Regular cardiac myocyte (primary cell): Measurements from ENCODE around the gene HSPB9. TPM values are rescaled to one million over a fixed set of nuclear protein-coding genes. Genes with fewer than 3 reads are reported as not detected.

Experiments used
- total RNA-seq: library from RNA; depleted of rRNA; stranded (reverse); fragments of >200 nt; gene quantifications from 2 replicates; pipeline ENCODE4 v1.2.3, GENCODE V29; 2014

Gene HSPB9
- total RNA-seq = not detected in 2 replicates

GRCh38 chr17:42122371-42123303 lies at the start of gene HSPB9:
HSPB9 (plus strand) TSS chr17:42122804; CDS start chr17:42122851, 47 bp downstream.

GRCh38 chr17:42097691-42098631 lies 24.6 kb upstream of the HSPB9 start, which contains the start of gene ZNF385C:
ZNF385C (minus strand) TSS chr17:42098473; CDS start chr17:42063056, 35,417 bp downstream.

GRCh38 chr17:42112552-42113176 lies 9.9 kb upstream of the HSPB9 start, which contains the start of gene DHX58:
DHX58 (minus strand) TSS chr17:42112714; CDS start chr17:42111892, 822 bp downstream.

GRCh38 chr17:42120770-42121769 lies 1.5 kb upstream of the HSPB9 start, which contains the start of gene KAT2A:
KAT2A (minus strand) TSS chr17:42121367; CDS start chr17:42121304, 63 bp downstream.

Other genes with a start within 250 kb of the HSPB9 start
- 184 and 301 TPM in 2 replicates for gene ACLY, start 203.9 kb upstream of the HSPB9 start, total RNA-seq
- 0.56 and 0.58 TPM in 2 replicates for gene ODAD4, start 192.2 kb upstream of the HSPB9 start, total RNA-seq
- 25.4 and 68.6 TPM in 2 replicates for gene CNP, start 156.0 kb upstream of the HSPB9 start, total RNA-seq
- gene DNAJC7, start 105.4 kb upstream of the HSPB9 start, total RNA-seq = 53.3 and 89.9 TPM in 2 replicates
- gene NKIRAS2, start 102.7 kb upstream of the HSPB9 start, total RNA-seq = 27.1 and 42.4 TPM in 2 replicates
- under 0.01 and 0.28 TPM in 2 replicates for gene C17orf113, start 72.2 kb upstream of the HSPB9 start, total RNA-seq
- gene ZNF385C, start 24.3 kb upstream of the HSPB9 start, total RNA-seq = under 0.01 TPM in 1 of 2 replicates, not detected in the other
- 6.5 and 13.2 TPM in 2 replicates for gene DHX58, start 10.1 kb upstream of the HSPB9 start, total RNA-seq
- gene KAT2A, start 1.4 kb upstream of the HSPB9 start, total RNA-seq = 6.9 and 7.6 TPM in 2 replicates
- gene RAB5C, start 32.2 kb downstream of the HSPB9 start, total RNA-seq = 54.7 and 99.3 TPM in 2 replicates
- gene KCNH4, start 58.3 kb downstream of the HSPB9 start, total RNA-seq = under 0.01 TPM in 1 of 2 replicates, not detected in the other
- gene HCRT, start 62.6 kb downstream of the HSPB9 start, total RNA-seq = not detected in 2 replicates
- 12.5 and 20.9 TPM in 2 replicates for gene GHDC, start 71.7 kb downstream of the HSPB9 start, total RNA-seq
- 28.8 and 29.3 TPM in 2 replicates for gene STAT5B, start 153.6 kb downstream of the HSPB9 start, total RNA-seq
- gene STAT5A, start 165.7 kb downstream of the HSPB9 start, total RNA-seq = 4.8 and 16.6 TPM in 2 replicates